Upper lobe of left lung (tissue), 4 donors: ENCODE measurements around the gene HS3ST3A1.

ENCODE experiments used
- CTCF ChIP-seq, 6 experiments: fragments of 450-650 bp in 4 of 6; fragments of 200-600 bp in 2 of 6; sonication (generic) in 2 of 6; IDR thresholded peaks; one replicate each; pipeline ENCODE4 v1.5.1; 2016 to 2019; ENCODE audit warnings: antibody characterized with exemption in 6 of 6
- EP300 ChIP-seq, 4 donors: sonication (generic); formaldehyde crosslinking; IDR thresholded peaks; one replicate each; pipeline ENCODE4 v1.5.1; 2017; ENCODE audit warnings: antibody characterized with exemption in 4 of 4, control low read depth in 2 of 4

- TF ChIP-seq EP300 (IDR thresholded peaks at IDR 0.05): no peak
- no peak for TF ChIP-seq CTCF (IDR thresholded peaks at IDR 0.05)
Measured at GRCh38 chr17:13631529-13631928, 29.8 kb upstream of the HS3ST3A1 start.
